IPS-18a (cell line): ENCODE measurements around the gene FAHD1.
"Not testable (repeated sequence)": the region's sequence is repeated elsewhere in the genome, so short reads cannot be mapped to it uniquely, and the experiment has no call there.

Experiments used
- H3K27ac ChIP-seq: one replicate; pipeline ENCODE4 v1.5.1; 2013; ENCODE audit warnings: low read length
- H3K27me3 ChIP-seq: one replicate; pipeline ENCODE4 v1.6.1; 2013; ENCODE audit warnings: mild to moderate bottlenecking, low read length; ENCODE audit not compliant: control insufficient read depth, insufficient read depth
- H3K36me3 ChIP-seq: one replicate; pipeline ENCODE4 v1.6.1; 2013; ENCODE audit warnings: low read depth, low read length; ENCODE audit not compliant: control insufficient read depth
- H3K4me1 ChIP-seq: one replicate; pipeline ENCODE4 v1.6.1; 2013; ENCODE audit warnings: low read depth, low read length; ENCODE audit not compliant: control insufficient read depth
- H3K4me3 ChIP-seq: one replicate; pipeline ENCODE4 v1.5.1; 2013; ENCODE audit warnings: low read length
- H3K9ac ChIP-seq: one replicate; pipeline ENCODE4 v1.6.1; 2013; ENCODE audit warnings: mild to moderate bottlenecking, low read length, moderate library complexity
- H3K9me3 ChIP-seq: one replicate; pipeline ENCODE4 v1.6.1; 2013; ENCODE audit warnings: low read depth, low read length; ENCODE audit not compliant: control insufficient read depth

Gene FAHD1

GRCh38 chr16:1863681-1864460 is 36.9 kb downstream of the FAHD1 start:
- Histone ChIP-seq H3K9me3 (no peaks in the 10 kb centered on the region), H3K27me3 (peaks cover 39% of the 10 kb centered on the region), H3K4me3 (no peak overlapping the region), H3K9ac (no peak overlapping the region), H3K4me1 (no peaks in the 10 kb centered on the region), H3K36me3 (no peaks in the 10 kb centered on the region), H3K27ac (no peak overlapping the region)

GRCh38 chr16:1865902-1866690 is 39.1 kb downstream of the FAHD1 start:
- Histone ChIP-seq H3K9me3 (no peaks in the 10 kb centered on the region), H3K4me3 (no peak overlapping the region), H3K27ac (no peak overlapping the region), H3K27me3 (peaks cover 27% of the 10 kb centered on the region), H3K4me1 (no peaks in the 10 kb centered on the region), H3K36me3 (no peaks in the 10 kb centered on the region), H3K9ac (no peak overlapping the region)

GRCh38 chr16:1870365-1871082 is 43.5 kb downstream of the FAHD1 start:
- Histone ChIP-seq H3K27me3 (peaks cover 41% of the 10 kb centered on the region), H3K9me3 (no peaks in the 10 kb centered on the region), H3K27ac (no peak overlapping the region), H3K36me3 (no peaks in the 10 kb centered on the region), H3K4me1 (no peaks in the 10 kb centered on the region), H3K4me3 (no peak overlapping the region), H3K9ac (no peak overlapping the region)

GRCh38 chr16:1871974-1872635 is 45.1 kb downstream of the FAHD1 start, which contains the start of gene MEIOB:
MEIOB (minus strand) TSS chr16:1872164; CDS start chr16:1868175, 3,989 bp downstream.
- no peak within 1 kb of the TSS for H3K27ac ChIP-seq
- peaks cover 36% of the 10 kb centered on the region for H3K27me3 ChIP-seq
- H3K9me3 ChIP-seq: no peaks in the 10 kb centered on the region
- H3K4me3 ChIP-seq: peak within 1 kb of the TSS; percentile 47
- H3K9ac ChIP-seq: no peak within 1 kb of the TSS
- H3K4me1 ChIP-seq: no peaks in the 10 kb centered on the region
- H3K36me3 ChIP-seq: no peaks in the 10 kb centered on the region

- Histone ChIP-seq H3K36me3 (no peaks in the 10 kb centered on the region), H3K4me3 (no peak overlapping the region), H3K27me3 (peaks cover 46% of the 10 kb centered on the region), H3K9ac (no peak overlapping the region), H3K4me1 (no peaks in the 10 kb centered on the region), H3K27ac (no peak overlapping the region), H3K9me3 (no peaks in the 10 kb centered on the region)
These were observed 47.8 kb downstream of the FAHD1 start for GRCh38 chr16:1874854-1875253.

- not testable (repeated sequence) for H3K36me3 ChIP-seq, H3K4me1 ChIP-seq, H3K9ac ChIP-seq, H3K9me3 ChIP-seq, H3K27ac ChIP-seq, H3K4me3 ChIP-seq
- H3K27me3 ChIP-seq: peaks cover 36% of the 10 kb centered on the region
These were observed 49.1 kb downstream of the FAHD1 start for GRCh38 chr16:1876066-1876465.

- H3K9ac ChIP-seq: no peak overlapping the region
- H3K36me3 ChIP-seq: no peaks in the 10 kb centered on the region
- no peaks in the 10 kb centered on the region for H3K4me1 ChIP-seq
- peaks cover 35% of the 10 kb centered on the region for H3K27me3 ChIP-seq
- H3K4me3 ChIP-seq: no peak overlapping the region
- no peaks in the 10 kb centered on the region for H3K9me3 ChIP-seq
- no peak overlapping the region for H3K27ac ChIP-seq
These were observed 49.5 kb downstream of the FAHD1 start for GRCh38 chr16:1876468-1876867.

GRCh38 chr16:1877089-1877488 is 50.1 kb downstream of the FAHD1 start:
- no peaks in the 10 kb centered on the region for H3K36me3 ChIP-seq
- H3K27ac ChIP-seq: no peak overlapping the region
- no peak overlapping the region for H3K4me3 ChIP-seq
- H3K27me3 ChIP-seq: peaks cover 35% of the 10 kb centered on the region
- no peaks in the 10 kb centered on the region for H3K4me1 ChIP-seq
- H3K9me3 ChIP-seq: no peaks in the 10 kb centered on the region
- no peak overlapping the region for H3K9ac ChIP-seq

GRCh38 chr16:1877804-1878203 is 50.8 kb downstream of the FAHD1 start:
- Histone ChIP-seq H3K27ac (no peak overlapping the region), H3K36me3 (no peaks in the 10 kb centered on the region), H3K9me3 (no peaks in the 10 kb centered on the region), H3K27me3 (peaks cover 28% of the 10 kb centered on the region), H3K9ac (no peak overlapping the region), H3K4me1 (no peaks in the 10 kb centered on the region), H3K4me3 (no peak overlapping the region)

GRCh38 chr16:1878256-1878655 is 51.2 kb downstream of the FAHD1 start:
- Histone ChIP-seq H3K27me3 (peaks cover 23% of the 10 kb centered on the region), H3K36me3 (no peaks in the 10 kb centered on the region), H3K27ac (no peak overlapping the region), H3K4me1 (no peaks in the 10 kb centered on the region), H3K4me3 (no peak overlapping the region), H3K9me3 (no peaks in the 10 kb centered on the region), H3K9ac (no peak overlapping the region)
